CD4-positive, alpha-beta T cell treated with Interleukin-1 beta for 1 hour (primary cell): Measurements from ENCODE around the gene SLC12A4.
"Not testable (repeated sequence)": the region's sequence is repeated elsewhere in the genome, so short reads cannot be mapped to it uniquely, and the experiment has no call there.

Source experiments
- DNase-seq, 2 donors: peaks; one replicate each; pipeline ENCODE4 v3.0.0-alpha.2; 2020 to 2022

SLC12A4 gene

DNA sequence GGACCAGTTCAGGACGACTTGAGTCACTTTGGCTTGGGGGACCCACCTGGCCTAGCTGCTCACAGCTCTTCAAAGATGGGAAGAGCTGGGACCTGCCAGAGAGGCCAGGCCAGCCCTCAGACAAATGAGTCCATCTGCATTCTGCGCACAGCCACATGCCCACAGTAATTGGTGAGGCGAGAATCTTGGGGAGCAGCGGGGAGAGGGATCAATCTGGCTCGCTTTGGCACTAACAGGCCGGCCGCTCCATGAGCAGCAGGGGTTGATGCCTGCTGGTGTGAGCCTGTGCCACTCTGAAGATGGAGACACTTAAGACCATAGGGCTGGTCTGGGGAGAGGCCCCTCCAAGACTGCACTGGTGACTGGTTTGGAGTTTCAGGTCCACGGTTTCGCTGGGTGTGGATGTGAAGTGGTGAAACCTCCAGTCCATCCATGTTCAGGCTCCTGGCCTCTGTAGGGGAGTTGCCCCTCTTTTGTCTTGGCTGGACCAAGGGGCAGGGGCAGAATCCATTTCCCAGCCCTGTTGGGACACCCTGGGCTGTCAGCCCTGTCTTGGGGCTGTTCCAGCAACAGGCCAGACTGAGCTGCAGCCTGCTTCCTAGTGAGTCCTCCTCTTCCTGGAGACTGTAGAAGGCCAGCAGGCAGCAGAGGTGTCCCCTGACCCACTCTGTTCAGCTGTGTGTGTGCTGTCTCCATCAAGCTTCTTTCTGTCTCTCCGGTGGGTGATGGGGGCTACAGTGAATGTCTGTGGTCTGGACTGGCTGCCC is 44.1 kb downstream of the SLC12A4 start:
- DNase-seq = no peak

DNA sequence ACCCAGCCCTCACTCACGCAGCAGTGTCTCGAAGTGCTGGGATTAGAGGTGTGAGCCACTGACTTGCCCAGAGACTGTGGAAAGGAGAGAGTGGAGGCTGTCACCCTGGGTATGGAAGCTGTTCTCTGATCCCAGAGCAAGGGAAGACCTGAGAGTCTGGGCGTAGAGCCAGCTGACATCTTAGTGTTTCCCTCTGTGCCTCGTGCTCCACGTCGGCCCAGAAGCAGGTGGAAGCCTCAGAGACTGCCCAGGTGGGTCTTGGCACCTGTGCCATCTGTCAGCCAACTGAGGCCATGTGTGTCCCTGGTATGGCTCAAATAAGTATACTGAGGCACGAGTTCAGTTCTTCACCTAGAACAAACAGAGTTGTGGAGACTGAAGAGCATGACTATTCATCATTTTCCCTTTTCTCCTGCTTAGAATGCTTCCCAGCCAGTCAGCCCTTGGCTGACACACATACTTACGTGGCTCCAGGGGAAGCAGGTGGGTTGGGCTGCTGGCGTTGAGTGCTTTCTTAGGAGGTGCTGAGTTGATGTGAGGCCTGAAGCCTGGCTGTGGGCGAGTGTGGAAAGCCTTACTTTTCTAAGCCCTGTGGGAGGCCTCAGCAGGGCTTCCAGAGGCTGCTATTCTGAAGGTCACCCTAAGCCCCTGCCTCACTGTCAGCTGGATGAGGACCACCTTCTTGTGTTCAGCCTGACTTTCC is 44.9 kb downstream of the SLC12A4 start:
- no peak for DNase-seq

DNA sequence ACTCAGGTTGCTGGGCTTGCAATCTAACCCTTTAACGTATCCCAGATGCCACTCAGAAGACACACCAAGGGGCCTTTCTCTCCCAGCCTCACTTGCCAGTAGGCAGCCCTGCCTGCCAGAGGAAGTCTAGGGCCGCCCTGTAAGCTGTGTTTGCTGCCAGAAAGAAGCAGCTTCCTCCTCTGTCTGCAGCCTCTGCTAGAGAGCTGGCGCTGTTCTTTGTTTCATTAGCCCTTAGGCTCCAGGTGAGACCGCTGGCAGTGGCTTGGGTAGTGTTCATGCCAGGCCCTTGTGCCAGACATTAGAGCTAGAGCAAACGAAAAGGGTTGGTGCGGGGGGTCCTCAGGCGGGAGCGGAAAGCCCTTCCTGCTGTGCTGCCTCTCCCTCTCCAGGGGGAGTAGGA is 45.7 kb downstream of the SLC12A4 start:
- no peak for DNase-seq

DNA sequence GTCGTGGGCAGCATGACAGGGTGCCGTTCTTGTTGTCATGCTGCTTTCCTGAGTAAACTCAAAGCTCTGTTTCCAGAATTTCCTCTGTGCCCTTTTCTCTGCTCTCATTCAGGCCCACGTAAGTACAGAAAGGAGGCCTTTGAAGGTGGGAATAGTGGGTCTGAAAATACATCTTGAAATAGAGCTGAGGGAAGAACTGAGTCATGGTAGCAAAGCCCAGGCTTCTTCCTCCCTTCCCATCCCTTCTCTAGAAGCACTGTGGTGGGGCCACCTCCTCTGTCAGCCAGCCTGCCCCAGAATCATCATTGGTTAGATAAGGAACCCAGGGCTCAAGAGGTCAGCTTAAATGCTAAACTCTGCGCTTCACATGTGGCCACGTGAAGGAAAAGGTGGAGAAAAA is 46.2 kb downstream of the SLC12A4 start:
- DNase-seq = no peak

DNA sequence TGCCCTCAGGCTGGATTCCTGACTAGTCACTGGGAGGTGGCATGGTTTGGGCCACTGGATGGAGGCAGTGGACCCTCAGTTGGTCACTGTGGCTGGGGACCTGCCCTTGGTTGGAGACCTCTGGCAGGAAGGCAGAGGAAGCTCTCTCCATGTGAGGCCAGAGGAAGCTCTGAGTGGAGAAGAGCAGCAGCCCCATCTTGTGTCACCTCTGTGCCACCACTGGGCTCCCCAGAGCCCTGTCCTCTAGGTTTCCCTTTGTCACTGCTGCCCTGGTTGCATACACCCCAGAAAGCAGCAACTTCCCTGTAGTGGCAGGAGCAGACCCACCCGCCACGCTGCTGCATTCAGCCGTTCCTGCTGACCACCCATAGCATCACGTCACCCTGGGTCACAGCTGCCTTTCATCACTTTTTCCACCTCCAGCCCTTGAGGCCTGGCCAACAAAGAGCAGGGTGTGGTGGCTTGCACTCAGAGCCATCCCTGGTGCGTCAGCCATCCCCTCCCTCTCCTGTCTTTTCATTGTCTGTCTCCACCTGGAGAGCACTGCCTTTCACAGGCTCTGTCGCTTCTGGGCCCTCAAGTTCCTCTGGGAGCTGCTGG is 48.7 kb downstream of the SLC12A4 start:
- DNase-seq = no peak

DNA sequence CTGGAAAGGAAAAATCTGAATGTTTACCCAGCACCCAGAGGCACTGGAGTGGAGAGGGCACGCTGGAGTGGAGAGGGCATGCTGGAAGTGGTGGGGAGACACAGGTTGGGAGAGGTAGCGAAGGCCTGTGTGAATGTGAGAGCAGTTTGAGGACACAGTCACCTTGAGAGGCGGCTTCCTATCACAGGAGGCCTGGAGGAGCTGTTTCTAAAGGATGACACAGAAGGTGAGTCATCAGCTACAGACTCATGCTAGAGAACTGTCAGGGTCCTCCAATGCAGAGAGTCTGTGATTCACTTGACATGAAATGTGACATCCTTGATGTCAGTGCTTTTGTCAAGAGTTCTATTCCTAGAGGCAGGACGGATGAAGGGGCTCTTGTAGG is 50.6 kb downstream of the SLC12A4 start:
- no peak for DNase-seq

DNA sequence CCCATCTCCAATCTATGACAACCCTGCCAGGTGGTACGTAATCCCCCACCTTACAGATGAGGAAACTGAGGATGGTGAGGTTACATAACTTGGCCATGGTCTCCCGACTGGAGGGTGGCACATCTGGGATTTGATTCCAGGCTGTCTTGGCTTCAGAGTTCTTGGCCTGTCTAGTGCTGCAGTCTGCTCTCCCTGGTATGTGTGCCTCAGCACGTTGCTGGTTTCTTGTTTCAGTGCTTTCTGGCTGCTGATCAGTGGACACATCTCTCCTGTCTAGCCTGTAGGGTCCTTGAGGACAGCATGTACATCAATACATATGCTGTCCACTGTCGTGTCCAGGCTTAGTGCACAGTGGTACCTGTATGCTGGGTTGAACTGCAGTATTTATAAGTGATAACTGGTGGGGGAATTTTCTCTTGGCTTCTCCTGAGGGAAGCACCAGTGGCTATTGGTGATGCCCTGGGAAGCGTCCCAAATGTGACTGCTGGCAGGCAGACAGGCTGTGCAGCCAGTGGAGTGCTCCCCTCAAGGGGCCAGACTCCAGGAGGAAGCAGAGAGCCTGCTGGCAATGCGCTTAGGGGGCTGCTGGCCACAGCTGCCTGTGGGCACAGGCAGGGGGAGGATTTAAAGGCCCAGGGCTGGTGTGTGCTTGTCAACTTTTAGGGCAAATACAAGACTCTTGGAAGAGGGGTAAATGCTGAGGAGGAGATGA is 51.1 kb downstream of the SLC12A4 start:
- no peak for DNase-seq

DNA sequence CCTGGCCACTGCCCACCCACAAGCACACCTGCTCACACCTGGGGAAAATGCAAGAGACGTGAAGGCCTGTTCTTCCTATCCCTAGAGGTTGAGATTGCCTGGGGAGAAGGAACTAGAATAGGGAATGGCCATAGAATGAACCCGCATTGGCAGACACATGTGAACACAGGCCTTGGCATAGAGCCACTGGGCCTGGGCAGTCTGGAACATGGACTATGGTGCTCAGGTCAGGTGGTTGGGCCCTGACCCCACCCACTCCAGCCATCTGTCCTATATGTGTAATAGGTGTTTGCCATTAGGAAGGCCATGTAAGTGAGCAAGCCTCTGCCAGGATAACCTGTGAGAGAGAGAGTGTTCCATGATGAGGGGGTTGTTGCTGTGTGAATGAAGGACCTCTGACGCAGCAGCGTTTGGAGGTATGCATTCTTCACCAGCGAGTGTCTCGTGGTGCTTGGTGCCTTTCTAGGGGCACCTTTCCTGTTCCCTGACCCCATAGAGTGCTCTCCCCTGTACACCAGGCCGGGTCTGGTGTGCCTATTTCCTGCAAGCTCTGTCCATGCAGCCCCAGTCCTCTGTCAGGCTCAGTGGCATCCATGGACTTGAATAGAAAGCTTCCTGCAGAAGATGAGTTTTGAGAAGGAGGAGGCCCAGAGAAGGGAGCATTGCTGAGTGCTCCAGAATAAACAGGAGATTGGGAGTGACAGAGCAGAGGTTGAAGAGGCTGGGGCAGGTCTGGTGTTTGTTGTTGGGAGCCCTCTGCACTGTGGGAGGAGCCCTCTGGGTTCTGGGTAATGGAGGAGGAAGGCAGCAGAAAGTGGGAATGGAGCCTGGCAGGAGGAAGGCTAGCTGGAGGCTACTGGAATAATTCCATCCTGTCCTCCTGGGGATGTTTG is 52.4 kb downstream of the SLC12A4 start:
- no peak for DNase-seq

DNA sequence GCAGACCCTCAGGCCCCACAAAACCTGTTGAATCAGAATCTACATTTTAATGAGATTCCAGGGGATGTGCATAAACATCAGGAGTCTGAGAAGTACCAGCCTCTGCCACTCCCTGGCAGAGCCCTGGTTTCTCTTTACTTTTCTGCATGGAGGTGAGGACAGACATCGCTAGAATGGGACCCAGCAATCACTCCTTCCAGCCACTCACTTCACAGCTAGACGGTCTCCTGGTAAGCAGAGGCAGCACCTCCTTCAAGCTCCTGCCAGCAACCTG is 53.0 kb downstream of the SLC12A4 start:
- not testable (repeated sequence) for DNase-seq

DNA sequence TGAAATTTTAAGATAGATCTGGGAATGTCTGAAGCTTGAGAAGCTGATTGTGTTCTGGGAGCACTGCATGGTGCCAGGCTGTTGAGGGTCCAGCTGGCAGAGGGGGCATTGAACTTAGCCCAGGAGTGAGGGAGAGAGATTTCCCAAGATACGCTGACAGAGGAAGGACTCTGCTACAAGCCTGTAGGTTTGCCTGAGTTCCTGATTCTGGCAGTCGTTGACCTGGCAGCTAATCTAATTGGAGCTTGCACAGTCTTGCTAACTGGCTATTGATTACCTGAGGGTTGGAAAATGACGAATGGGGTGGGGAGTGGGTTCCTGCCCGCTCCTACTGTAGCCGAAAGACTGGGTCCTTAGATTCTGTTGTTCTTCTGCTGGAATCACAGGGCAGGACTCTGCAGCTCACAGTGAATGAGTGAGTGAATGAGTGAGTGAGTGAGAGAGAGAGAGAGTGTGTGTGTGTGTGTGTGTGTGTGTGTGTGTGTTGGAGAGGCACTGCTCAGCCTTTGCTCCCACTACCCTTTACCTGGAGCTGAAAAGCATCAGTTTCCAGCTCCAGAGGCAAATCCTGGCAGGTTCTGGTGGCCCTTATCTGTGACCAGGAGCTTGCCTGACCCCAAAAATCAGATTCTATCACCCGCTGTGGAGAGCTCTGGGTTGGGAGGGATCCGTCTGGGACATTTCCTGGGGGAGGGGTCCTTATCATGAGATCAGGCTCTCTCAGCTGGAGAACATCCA is 53.5 kb downstream of the SLC12A4 start:
- no peak for DNase-seq

DNA sequence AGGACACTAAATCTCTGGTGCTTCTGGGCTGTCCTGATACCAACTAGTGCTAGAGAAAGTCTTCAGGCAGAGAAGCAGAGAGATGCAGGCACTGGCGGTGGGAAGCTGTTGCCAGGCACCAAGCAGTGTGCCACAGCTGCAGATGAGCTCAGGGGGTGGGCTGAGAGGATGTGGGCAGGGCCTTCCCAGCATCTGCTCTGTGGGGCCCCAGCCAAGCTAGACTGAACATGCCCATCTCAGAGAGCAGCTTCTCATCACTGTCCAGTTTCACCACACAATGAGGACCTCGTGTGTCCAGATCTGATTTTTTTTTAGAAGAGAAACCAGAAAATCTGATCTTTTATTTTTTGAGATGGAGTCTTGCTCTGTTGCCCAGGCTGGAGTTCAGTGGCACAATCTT is 58.3 kb downstream of the SLC12A4 start:
- no peak for DNase-seq

DNA sequence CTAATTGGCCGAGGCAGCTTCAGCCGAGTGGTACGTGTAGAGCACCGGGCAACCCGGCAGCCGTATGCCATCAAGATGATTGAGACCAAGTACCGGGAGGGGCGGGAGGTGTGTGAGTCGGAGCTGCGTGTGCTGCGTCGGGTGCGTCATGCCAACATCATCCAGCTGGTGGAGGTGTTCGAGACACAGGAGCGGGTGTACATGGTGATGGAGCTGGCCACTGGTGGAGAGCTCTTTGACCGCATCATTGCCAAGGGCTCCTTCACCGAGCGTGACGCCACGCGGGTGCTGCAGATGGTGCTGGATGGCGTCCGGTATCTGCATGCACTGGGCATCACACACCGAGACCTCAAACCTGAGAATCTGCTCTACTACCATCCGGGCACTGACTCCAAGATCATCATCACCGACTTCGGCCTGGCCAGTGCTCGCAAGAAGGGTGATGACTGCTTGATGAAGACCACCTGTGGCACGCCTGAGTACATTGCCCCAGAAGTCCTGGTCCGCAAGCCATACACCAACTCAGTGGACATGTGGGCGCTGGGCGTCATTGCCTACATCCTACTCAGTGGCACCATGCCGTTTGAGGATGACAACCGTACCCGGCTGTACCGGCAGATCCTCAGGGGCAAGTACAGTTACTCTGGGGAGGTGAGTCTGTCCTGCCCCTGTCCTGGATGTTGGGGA is 59.2 kb downstream of the SLC12A4 start:
- no peak for DNase-seq

DNA sequence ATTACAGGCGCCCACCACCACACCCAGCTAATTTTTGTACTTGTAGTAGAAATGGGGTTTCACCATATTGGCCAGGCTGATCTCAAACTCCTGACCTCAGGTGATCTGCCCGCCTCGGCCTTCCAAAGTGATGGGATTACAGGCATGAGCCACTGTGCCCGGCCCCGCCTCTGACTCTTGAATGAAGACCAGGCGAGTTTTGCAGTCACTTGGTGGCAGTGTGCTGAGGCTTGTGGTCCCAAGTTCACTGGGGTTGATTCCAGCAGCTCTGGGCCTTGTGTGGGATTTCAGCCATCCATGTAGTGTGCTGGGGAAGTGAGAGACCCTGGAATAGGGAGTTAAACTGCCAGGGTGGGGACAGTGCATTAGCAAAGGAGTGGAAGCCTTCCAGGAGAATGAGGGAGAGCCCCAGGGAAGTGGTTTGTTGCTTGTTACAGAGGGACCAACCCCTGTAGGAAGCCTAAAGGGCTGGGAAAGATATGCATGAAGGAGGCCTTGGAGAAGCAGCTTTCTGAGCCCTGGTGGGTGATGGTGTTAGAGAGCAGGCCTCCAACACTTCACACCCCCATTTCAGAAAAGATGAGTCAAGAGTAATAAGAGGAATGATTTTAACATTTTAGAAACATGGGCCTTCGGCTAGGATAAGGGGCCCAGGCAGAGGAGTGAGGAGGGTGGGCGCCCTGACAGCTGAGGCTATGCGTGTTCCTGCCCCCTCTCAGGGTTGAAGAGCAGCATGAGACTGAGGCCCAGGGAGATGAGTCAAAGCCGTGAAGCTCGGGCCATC is 60.8 kb downstream of the SLC12A4 start:
- DNase-seq = no peak

DNA sequence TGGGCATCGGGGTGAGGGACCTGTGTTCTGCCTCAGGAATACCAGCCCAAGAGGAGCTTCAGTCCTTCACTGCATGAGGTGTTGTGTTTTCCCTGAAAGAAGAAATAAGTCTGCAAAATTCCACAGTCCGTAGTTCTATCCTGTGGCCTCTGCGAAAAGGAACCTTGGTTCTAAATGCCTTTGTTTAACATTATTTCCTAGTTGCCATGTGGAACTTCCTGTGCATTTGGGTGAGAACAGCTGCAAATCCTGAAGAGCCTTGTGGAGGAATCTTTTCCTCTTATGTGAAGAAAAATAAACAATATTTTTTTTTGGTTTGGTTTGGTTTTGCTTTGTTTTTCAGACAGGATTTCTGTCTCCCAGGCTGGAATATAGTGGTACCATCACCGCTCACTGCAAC is 65.6 kb downstream of the SLC12A4 start:
- DNase-seq = no peak

DNA sequence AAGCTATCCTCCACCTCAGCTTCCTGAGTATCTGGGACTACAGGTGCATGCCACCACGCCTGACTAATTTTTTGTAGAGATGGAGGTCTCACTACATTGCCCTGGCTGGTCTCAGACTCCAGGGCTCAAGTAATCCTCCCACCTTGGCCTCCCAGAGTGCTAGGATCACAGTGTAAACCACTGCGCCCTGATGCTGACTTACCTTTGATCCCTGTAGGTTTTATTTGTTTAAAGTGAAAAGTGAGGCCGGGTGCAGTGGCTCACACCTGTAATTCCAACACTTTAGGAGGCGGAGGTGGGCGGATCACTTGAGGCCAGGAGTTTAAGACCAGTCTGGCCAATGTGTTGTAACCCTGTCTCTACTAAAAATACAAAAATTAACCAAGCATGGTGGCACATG is 66.7 kb downstream of the SLC12A4 start:
- DNase-seq = no peak

DNA sequence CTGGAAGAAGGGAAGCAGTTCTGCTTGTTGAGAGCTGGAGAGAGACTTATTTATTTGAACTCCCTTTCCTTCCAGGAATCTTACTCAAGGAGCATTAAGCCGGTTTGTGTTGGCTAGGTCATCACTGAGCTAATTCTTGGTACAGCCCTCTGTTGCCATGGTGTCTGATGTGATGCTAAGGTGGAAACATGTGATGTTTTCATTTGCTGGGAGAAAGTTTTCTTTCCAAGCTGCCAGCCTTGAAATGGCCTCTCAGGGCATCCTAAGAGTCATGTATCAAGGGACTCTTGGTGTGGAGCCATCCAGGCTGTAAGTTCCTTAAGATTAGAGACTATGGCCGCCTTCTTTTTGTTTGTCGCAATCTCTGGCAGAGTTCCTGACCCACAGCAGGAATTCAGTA is 71.2 kb downstream of the SLC12A4 start:
- DNase-seq = no peak

DNA sequence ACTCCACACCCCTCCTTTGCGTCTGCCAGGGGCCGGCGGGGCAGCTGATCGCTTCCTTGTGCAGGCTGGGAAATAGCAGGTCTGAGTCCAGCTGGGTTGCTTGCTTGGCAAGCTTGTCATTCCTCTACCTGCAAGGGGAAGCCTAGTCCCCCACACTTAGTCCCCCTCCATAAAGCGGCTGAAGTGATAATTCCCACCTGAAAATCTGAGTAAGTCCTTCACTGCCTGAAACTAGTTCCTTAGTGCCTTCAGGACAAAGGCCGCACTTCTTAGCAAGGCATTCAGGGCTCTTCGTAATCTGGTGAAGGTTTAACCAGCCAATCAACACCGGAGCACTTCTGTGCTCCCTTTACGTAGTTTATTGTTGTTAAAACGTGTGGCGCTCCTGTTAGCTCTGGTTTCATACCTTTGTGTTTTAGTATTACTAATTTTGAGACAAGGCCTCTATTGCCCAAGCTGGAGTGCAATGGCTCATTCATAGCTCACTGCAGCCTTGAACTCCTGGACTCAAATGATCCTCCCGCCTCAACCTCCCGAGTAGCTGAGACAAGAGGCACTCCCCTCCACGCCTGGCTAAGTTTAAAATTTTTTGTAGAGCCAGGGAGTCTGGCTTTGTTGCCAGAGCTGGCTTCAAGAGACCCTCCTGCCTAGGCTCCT is 74.6 kb downstream of the SLC12A4 start:
- no peak for DNase-seq
